GM10266 (cell line): Measurements from ENCODE around the gene PROK1.
"Not testable (repeated sequence)": the region's sequence is repeated elsewhere in the genome, so short reads cannot be mapped to it uniquely, and the experiment has no call there.

Experiments used
- DNase-seq: peaks from one replicate; pipeline ENCODE4 v3.0.0; 2012; ENCODE audit errors: extremely low spot score
- CTCF ChIP-seq: IDR thresholded peaks from 2 replicates; pipeline ENCODE4 v1.5.1; 2012; ENCODE audit warnings: mild to moderate bottlenecking, low read depth; ENCODE audit not compliant: control insufficient read depth, insufficient read depth; ENCODE audit errors: missing control alignments

PROK1 gene

GRCh38 chr1:110433803-110434202 lies 17.1 kb upstream of the PROK1 start:
- no peak for DNase-seq
- no peak for TF ChIP-seq CTCF

- no peak for DNase-seq
- no peak for TF ChIP-seq CTCF
These were observed 16.0 kb upstream of the PROK1 start for GRCh38 chr1:110434946-110435345.

GRCh38 chr1:110436635-110437034 lies 14.3 kb upstream of the PROK1 start:
- no peak for DNase-seq
- no peak for TF ChIP-seq CTCF

GRCh38 chr1:110437645-110438299 lies 13.2 kb upstream of the PROK1 start:
- DNase-seq: not testable (repeated sequence)

GRCh38 chr1:110438893-110439292 lies 12.1 kb upstream of the PROK1 start:
- DNase-seq: no peak
- TF ChIP-seq CTCF: no peak

GRCh38 chr1:110439873-110440272 lies 11.1 kb upstream of the PROK1 start:
- not testable (repeated sequence) for DNase-seq

GRCh38 chr1:110440877-110441276 lies 10.1 kb upstream of the PROK1 start:
- no peak for TF ChIP-seq CTCF
- DNase-seq: no peak

- no peak for DNase-seq
- no peak for TF ChIP-seq CTCF
These were observed 9.1 kb upstream of the PROK1 start for GRCh38 chr1:110441888-110442287.
